GM23248 (cell line): Measurements from ENCODE around the gene NIPBL. TPM values are rescaled to one million over a fixed set of nuclear protein-coding genes. Genes with fewer than 3 reads are reported as not detected.

Source experiments
- DNase-seq: peaks from one replicate; pipeline ENCODE4 v3.0.0-alpha.2; 2015
- H2AFZ ChIP-seq: fragments of 200-600 bp; sonication (generic); 2 replicates; pipeline ENCODE4 v1.6.1; 2016; ENCODE audit warnings: antibody characterized with exemption
- H3F3A ChIP-seq: fragments of 200-600 bp; sonication (generic); 2 replicates; pipeline ENCODE4 v1.6.1; 2016; ENCODE audit warnings: mild to moderate bottlenecking, antibody characterized with exemption, mixed run types; ENCODE audit not compliant: insufficient read depth
- H3K27ac ChIP-seq: fragments of 200-600 bp; sonication (generic); 2 replicates; pipeline ENCODE4 v1.5.1; 2016; ENCODE audit warnings: mild to moderate bottlenecking
- H3K27me3 ChIP-seq: fragments of 200-600 bp; sonication (generic); replicated peaks from 2 replicates; pipeline ENCODE4 v1.6.1; 2016; ENCODE audit warnings: mild to moderate bottlenecking; ENCODE audit not compliant: insufficient read depth
- H3K36me3 ChIP-seq: fragments of 200-600 bp; sonication (generic); 2 replicates; pipeline ENCODE4 v1.6.1; 2016; ENCODE audit warnings: low read depth, mild to moderate bottlenecking
- H3K4me1 ChIP-seq: fragments of 200-600 bp; sonication (generic); 2 replicates; pipeline ENCODE4 v1.6.1; 2016; ENCODE audit warnings: mild to moderate bottlenecking; ENCODE audit not compliant: insufficient read depth
- H3K4me2 ChIP-seq: fragments of 200-600 bp; sonication (generic); one replicate; pipeline ENCODE4 v1.6.1; 2016; ENCODE audit warnings: mild to moderate bottlenecking; ENCODE audit not compliant: unreplicated experiment
- H3K4me3 ChIP-seq: fragments of 200-600 bp; sonication (generic); 2 replicates; pipeline ENCODE4 v1.5.1; 2016; ENCODE audit warnings: mild to moderate bottlenecking
- H3K79me2 ChIP-seq: fragments of 200-600 bp; sonication (generic); 2 replicates; pipeline ENCODE4 v1.6.1; 2016; ENCODE audit warnings: mild to moderate bottlenecking; ENCODE audit not compliant: insufficient read depth
- H3K9ac ChIP-seq: fragments of 200-600 bp; sonication (generic); 2 replicates; pipeline ENCODE4 v1.6.1; 2016; ENCODE audit warnings: mild to moderate bottlenecking
- H3K9me2 ChIP-seq: fragments of 200-600 bp; sonication (generic); 2 replicates; pipeline ENCODE4 v1.6.1; 2016; ENCODE audit warnings: mixed run types, mild to moderate bottlenecking, moderate library complexity; ENCODE audit not compliant: insufficient read depth
- H3K9me3 ChIP-seq: fragments of 200-600 bp; sonication (generic); one replicate; pipeline ENCODE4 v1.6.1; 2017; ENCODE audit warnings: low read depth
- H4K20me1 ChIP-seq: fragments of 200-600 bp; sonication (generic); 2 replicates; pipeline ENCODE4 v1.6.0; 2016; ENCODE audit not compliant: insufficient read depth
- EZH2 ChIP-seq: fragments of 200-600 bp; sonication (generic); IDR thresholded peaks from 2 replicates; pipeline ENCODE4 v1.6.1; 2018; ENCODE audit warnings: antibody characterized with exemption, mild to moderate bottlenecking; ENCODE audit not compliant: insufficient read depth, poor library complexity, severe bottlenecking
- EZH2phosphoT487 ChIP-seq: fragments of 200-600 bp; sonication (generic); IDR thresholded peaks from 2 replicates; pipeline ENCODE4 v1.6.1; 2018; ENCODE audit warnings: antibody characterized with exemption, moderate library complexity, mild to moderate bottlenecking, low read depth; ENCODE audit not compliant: insufficient read depth
- WGBS, 2 experiments: methylation state at CpG; one replicate each; pipeline ENCODE4 v1.1.6; 2015 to 2017; ENCODE audit warnings: low lambda C conversion rate in 2 of 2, low coverage in 1 of 2; ENCODE audit errors: missing lambda C conversion rate in 2 of 2; 5-methylcytosine and 5-hydroxymethylcytosine counted together
- in situ Hi-C: fragments of 300-500 bp; cut with MboI; formaldehyde crosslinking; loops from 2 replicates; pipeline ENCODE4 v1.15.0; 2020
- polyA plus RNA-seq: library from polyadenylated mRNA; unstranded; fragments of >200 nt; fragmentation: Nextera tagmentation; extraction: Ambion mirVana; gene quantifications from 2 replicates; pipeline ENCODE4 v1.2.1, GENCODE V29; 2016
- total RNA-seq: library from RNA; depleted of rRNA; stranded (reverse); fragments of >200 nt; shearing (Covaris generic); gene quantifications from 2 replicates; pipeline ENCODE4 v1.2.3, GENCODE V29; 2014

The NIPBL gene
- total and polyA plus RNA-seq, 2 experiments from 2014 or later: 12.5 to 15.7 TPM

DNA sequence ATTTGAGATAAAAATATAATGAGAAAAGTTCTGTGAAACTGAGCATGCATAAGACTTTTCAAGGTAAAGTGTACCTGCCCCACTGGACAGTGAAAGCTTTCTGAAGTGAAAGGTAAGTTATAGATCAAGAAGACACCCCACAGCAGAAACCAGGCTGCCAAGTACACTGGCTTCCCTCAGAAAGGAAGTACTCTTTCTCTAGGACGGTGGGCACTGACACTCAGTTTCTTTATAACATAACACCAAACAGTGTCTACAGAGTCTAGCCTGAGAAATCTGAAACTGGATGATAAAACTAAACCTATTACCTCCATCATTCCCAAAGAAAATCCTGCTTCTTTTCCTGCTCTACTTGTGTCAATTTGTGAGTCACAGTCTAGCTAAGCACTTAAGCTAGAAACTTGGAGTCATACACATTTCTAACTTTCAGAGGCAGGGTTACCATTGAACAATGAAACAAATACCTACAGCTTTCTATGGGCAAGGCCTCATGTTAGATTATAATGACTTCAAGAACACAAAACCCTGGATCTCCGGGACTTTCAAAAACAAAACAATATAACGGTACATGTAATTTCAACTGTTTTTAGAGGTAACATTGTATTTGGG, 235.9 kb downstream of the NIPBL start:
- H2AFZ ChIP-seq: no peak overlapping the region
- H3K9ac ChIP-seq: no peak overlapping the region
- H3K9me3 ChIP-seq: no peaks in the 10 kb centered on the region
- H3K27me3 ChIP-seq: no peaks in the 10 kb centered on the region
- DNase-seq: no peak
- in situ Hi-C loops: no loop called here
- H3K36me3 ChIP-seq: peaks cover 40% of the 10 kb centered on the region
- no peaks in the 10 kb centered on the region for H3K4me1 ChIP-seq
- no peak overlapping the region for H3K27ac ChIP-seq
- no peak overlapping the region for H3K4me3 ChIP-seq
- H3K4me2 ChIP-seq: no peak overlapping the region
- TF ChIP-seq EZH2: no peak
- no peak for TF ChIP-seq EZH2phosphoT487
- H4K20me1 ChIP-seq: no peaks in the 10 kb centered on the region
- H3F3A ChIP-seq: no peaks in the 10 kb centered on the region
- H3K9me2 ChIP-seq: no peaks in the 10 kb centered on the region
- WGBS, 2 experiments: 95 to 99% methylated on average over 3 of the region's 3 CpGs
- H3K79me2 ChIP-seq: no peaks in the 10 kb centered on the region
